ENCODE results near the gene KCNQ4.

Gene KCNQ4

GRCh38 chr1:40783001-40783905, at the start of gene KCNQ4:
Gene KCNQ4, plus strand, starts transcription at chr1:40783787. Its CDS starts 307 bp downstream, at chr1:40784094.
- peak; percentile 39 for DNase-seq

GRCh38 chr1:40734882-40735628, 48.5 kb upstream of the KCNQ4 start:
- no peak for DNase-seq

GRCh38 chr1:40736085-40736531, 47.5 kb upstream of the KCNQ4 start:
- DNase-seq, result no peak

GRCh38 chr1:40738831-40739230, 44.8 kb upstream of the KCNQ4 start:
- DNase-seq, result no peak

GRCh38 chr1:40739455-40740008, 44.1 kb upstream of the KCNQ4 start:
- DNase-seq, result no peak

GRCh38 chr1:40740039-40740996, 43.3 kb upstream of the KCNQ4 start:
- no peak for DNase-seq

GRCh38 chr1:40740997-40741736, 42.4 kb upstream of the KCNQ4 start:
- DNase-seq, result no peak

- no peak for DNase-seq
Measured at GRCh38 chr1:40742363-40743061, 41.1 kb upstream of the KCNQ4 start.

- DNase-seq, result no peak
Measured at GRCh38 chr1:40743452-40743851, 40.1 kb upstream of the KCNQ4 start.

- no peak for DNase-seq
Measured at GRCh38 chr1:40743860-40744259, 39.7 kb upstream of the KCNQ4 start.

- DNase-seq, result no peak
Measured at GRCh38 chr1:40745176-40745575, 38.4 kb upstream of the KCNQ4 start.

GRCh38 chr1:40746344-40747090, 37.1 kb upstream of the KCNQ4 start:
- DNase-seq, result no peak

GRCh38 chr1:40748841-40749718, 34.5 kb upstream of the KCNQ4 start:
- no peak for DNase-seq

GRCh38 chr1:40749817-40750216, 33.8 kb upstream of the KCNQ4 start:
- DNase-seq, result no peak

GRCh38 chr1:40750451-40750908, 33.1 kb upstream of the KCNQ4 start:
- DNase-seq, result no peak

- DNase-seq, result no peak
Measured at GRCh38 chr1:40751802-40752201, 31.8 kb upstream of the KCNQ4 start.

- no peak for DNase-seq
Measured at GRCh38 chr1:40753142-40753882, 30.3 kb upstream of the KCNQ4 start.

- no peak for DNase-seq
Measured at GRCh38 chr1:40754201-40754600, 29.4 kb upstream of the KCNQ4 start.

Data from activated naive CD4-positive, alpha-beta T cell treated with anti-CD3 and anti-CD28 coated beads, Interleukin-2, amount 50 U/mL, for 16 hours (primary cell).